ENCODE measurements around the gene TXNDC16.

DNA sequence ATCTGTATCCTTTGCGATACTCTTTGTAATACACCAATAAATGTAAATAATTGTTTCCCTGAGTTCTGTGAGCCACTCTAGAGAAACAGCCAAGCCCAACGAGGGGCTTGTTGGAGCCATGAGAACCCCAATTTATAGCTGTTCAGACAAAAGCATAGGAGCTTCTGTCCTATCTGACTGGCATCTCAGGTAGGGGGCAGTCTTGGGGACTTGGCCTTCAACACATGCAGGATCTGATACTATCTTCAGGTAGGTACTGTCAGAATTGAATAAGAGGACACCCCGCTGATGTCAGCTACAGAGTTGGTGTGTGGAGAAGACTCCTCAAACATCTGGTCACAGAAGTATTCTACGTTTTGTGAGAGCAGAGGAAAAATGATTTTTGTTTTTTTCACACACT is 25.3 kb downstream of the TXNDC16 start:
- no peak for TF ChIP-seq ZNF274 (IDR thresholded peaks at IDR 0.05; ENCODE audit: low read depth, low read length)
- no peak for TF ChIP-seq YY1 (IDR thresholded peaks at IDR 0.05; ENCODE audit: insufficient read depth, insufficient read length)
- TF ChIP-seq SUZ12 (IDR thresholded peaks at IDR 0.05; ENCODE audit: extremely low read depth, insufficient read depth, insufficient read length) = no peak
